ENCODE measurements around the gene ACSL3.
"Not testable (repeated sequence)": the region's sequence is repeated elsewhere in the genome, so short reads cannot be mapped to it uniquely, and the experiment has no call there.

The ACSL3 gene

DNA sequence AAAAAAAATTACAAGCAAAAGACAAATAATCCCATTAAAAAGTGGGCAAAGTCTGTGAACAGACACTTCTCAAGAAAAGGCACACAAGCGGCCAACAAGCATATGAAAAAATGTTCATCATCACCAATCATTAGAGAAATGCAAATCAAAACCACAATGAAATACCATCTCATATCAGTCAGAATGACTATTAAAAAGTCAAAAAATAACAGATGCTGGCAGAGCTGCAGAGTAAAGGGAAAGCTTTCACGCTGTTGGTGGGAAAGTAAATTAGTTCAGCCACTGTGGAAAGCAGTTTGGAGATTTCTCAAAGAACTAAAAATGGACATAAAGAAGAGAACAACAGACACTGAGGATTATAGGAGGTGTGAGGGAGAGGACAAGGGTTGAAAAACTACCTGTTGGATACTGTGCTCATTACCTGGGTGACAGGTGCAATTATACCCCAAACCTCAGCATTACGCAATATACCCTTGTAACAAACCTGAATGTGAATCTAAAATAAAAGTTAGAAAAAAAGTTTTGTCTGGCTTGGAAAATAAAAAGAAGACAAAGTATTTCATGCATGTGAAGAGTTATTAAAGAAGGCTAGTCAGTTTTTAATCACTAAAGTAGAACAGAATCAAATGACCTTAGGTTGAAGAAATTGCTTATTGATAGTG, 8.7 kb upstream of the ACSL3 start:
- DNase-seq (ENCODE audit: low spot score) = no peak
- FAIRE-seq = no peak

GRCh38 chr2:222854773-222855700, 5.8 kb upstream of the ACSL3 start:
- DNase-seq (ENCODE audit: low spot score) = no peak

GRCh38 chr2:222859786-222860612, 837 bp upstream of the ACSL3 start:
- peak; percentile 72 for DNase-seq (ENCODE audit: low spot score)
- no peak for FAIRE-seq

More at GRCh38 chr2:222854773-222855700, 5.8 kb upstream of the ACSL3 start:
- FAIRE-seq = no peak

- FAIRE-seq = no peak
- DNase-seq (ENCODE audit: low spot score) = no peak
Observed at GRCh38 chr2:222861411-222862105, 722 bp downstream of the ACSL3 start.

DNA sequence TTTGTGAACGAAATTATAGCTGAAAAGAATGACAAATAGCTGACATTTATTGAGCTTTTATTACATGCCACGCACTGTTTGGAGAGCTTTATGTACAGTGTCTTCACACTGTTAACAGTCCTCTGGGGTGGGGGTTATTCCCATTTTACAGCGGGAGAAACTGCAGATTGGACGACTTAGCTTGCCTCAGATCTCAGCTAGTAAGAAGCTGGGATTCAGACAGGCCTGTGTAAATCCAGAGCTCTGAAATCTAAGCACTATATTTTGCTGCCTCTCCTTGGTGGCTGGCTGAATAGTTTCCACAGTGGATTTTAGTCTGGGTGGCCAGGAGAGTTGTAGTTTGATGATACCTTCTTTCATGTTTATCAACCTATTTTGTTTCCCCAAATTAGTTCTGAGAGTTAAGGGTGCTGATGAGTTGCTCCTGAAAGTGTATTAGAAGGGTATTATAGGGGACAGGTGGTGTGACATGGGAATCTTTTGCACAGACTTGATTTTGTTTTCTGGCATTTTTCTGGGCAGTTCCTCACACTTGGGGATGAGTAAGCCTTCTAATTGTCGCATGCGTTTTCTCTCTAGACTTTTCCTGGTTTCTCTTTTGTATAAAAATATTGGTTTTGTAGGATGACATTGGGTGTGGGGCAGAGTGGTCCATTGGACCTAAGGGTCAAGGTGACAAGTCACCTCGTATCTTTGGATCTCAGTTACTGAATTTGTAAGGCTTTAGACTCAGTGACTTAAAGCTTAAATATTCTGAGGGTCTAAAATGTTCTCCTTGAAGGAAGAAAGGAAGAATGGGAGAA, 1.5 kb downstream of the ACSL3 start:
- FAIRE-seq (no peak), DNase-seq (ENCODE audit: low spot score) (no peak)

GRCh38 chr2:222862909-222863544, 2.2 kb downstream of the ACSL3 start:
- FAIRE-seq (no peak), DNase-seq (ENCODE audit: low spot score) (no peak)

GRCh38 chr2:222864296-222864695, 3.5 kb downstream of the ACSL3 start:
- DNase-seq (ENCODE audit: low spot score) = peak; percentile 53
- FAIRE-seq = no peak

GRCh38 chr2:222865301-222865700, 4.5 kb downstream of the ACSL3 start:
- FAIRE-seq = no peak
- no peak for DNase-seq (ENCODE audit: low spot score)

- FAIRE-seq (no peak), DNase-seq (ENCODE audit: low spot score) (no peak)
Observed at GRCh38 chr2:222866358-222866960, 5.6 kb downstream of the ACSL3 start.

DNA sequence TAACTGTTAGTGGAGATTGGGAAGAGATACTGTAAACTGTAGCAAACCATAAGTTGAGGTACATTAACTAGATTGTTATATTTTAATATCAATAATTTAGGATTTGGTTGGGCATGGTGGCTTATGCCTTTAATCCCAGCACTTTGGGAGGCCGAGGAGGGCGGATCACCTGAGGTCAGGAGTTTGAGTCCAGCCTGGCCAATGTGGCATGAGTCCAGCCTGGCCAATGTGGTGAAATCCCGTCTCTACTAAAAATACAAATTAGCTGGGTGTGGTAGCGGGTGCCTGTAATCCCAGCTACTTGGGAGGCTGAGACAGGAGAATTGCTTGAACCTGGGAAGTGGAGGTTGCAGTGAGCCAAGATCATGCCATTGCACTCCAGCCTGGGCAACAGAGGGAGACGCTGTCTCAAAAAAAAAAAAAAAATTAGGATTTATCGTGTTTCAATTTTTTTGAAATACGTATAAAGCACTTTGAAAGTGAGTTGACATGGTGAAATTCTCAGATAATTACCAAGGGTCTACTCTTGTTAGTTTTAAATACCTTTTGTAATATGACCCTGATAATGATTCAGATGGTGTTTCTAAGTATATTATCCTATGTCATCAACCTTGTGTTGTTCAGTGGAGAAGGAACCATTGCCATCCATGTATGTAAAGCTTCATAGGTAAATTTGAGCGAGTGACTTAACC, 7.9 kb downstream of the ACSL3 start:
- FAIRE-seq; DNase-seq (ENCODE audit: low spot score): not testable (repeated sequence)

GRCh38 chr2:222869252-222869560, 8.4 kb downstream of the ACSL3 start:
- FAIRE-seq = no peak
- DNase-seq (ENCODE audit: low spot score) = no peak

DNA sequence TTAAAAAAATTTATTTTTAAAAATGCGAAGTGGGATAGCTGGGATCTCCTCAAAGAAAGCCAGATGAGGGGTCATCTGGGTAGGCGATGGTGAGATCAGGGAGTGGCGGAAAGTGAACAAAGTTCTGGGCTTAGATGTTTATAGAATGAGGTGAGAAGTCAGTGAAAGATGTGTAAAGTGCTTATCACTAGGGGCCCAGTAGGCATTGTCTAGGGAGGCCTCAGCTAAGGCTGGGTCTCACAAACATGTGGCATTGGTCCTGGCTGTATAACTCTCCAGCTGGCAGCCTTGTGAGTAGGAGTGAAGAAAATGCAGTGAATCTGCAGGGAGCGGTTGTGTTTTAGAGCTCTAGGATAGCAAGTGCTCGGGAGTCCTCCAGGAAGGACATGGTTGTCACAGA, 10.5 kb downstream of the ACSL3 start:
- FAIRE-seq = no peak
- no peak for DNase-seq (ENCODE audit: low spot score)

- DNase-seq (ENCODE audit: low spot score) (no peak), FAIRE-seq (no peak)
Observed at GRCh38 chr2:222872551-222872950, 11.7 kb downstream of the ACSL3 start.

DNA sequence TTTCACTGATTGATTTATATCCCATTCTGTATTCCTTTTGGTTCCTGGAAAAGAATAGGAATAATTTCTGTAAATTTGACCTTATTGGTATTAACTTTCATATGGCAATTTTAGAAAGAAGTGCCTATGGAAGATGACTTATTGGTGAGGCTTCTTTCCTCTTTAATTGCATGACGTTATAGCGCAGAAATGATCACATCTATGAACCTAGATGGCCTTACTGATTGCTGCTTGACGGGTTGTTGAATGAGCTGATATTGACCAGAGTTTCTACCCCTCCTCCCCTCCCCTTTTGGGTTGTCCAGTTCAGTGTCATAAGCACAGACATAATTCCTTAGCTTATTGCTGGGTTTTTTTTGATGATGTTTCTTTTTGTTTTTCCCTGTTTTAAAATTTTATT, 14.6 kb downstream of the ACSL3 start:
- FAIRE-seq (no peak), DNase-seq (ENCODE audit: low spot score) (no peak)

GRCh38 chr2:222876947-222877346, 16.1 kb downstream of the ACSL3 start:
- DNase-seq (ENCODE audit: low spot score) (no peak), FAIRE-seq (no peak)

GRCh38 chr2:222877556-222878300, 16.9 kb downstream of the ACSL3 start:
- FAIRE-seq (no peak), DNase-seq (ENCODE audit: low spot score) (no peak)

- FAIRE-seq = no peak
- no peak for DNase-seq (ENCODE audit: low spot score)
Observed at GRCh38 chr2:222878301-222878876, 17.6 kb downstream of the ACSL3 start.

Measured in urothelium cell line (cell line).